ENCODE measurements around the gene MRPL28.
"Not testable (repeated sequence)": the region's sequence is repeated elsewhere in the genome, so short reads cannot be mapped to it uniquely, and the experiment has no call there.

Gene MRPL28

DNA sequence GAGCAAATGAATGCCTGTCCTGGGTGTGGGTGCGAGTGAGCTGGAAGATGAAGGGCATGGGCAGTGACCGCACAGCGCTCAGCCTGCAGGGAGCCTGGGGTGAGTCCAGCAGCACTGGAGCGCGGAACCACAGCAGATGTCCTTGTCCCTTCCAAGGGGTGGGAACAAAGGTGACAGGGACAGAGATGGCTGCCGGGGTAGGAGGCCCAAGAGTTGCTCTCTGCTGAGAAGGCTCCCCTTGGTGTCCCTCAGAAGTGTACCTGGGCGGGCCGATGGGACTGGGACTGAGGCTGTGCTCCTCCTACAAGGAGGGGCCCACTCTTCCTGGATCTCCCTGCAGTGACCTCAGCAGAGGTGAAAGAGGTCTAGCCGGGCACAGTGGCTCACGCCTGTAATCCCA is 19.0 kb upstream of the MRPL28 start:
- no peak for DNase-seq

DNA sequence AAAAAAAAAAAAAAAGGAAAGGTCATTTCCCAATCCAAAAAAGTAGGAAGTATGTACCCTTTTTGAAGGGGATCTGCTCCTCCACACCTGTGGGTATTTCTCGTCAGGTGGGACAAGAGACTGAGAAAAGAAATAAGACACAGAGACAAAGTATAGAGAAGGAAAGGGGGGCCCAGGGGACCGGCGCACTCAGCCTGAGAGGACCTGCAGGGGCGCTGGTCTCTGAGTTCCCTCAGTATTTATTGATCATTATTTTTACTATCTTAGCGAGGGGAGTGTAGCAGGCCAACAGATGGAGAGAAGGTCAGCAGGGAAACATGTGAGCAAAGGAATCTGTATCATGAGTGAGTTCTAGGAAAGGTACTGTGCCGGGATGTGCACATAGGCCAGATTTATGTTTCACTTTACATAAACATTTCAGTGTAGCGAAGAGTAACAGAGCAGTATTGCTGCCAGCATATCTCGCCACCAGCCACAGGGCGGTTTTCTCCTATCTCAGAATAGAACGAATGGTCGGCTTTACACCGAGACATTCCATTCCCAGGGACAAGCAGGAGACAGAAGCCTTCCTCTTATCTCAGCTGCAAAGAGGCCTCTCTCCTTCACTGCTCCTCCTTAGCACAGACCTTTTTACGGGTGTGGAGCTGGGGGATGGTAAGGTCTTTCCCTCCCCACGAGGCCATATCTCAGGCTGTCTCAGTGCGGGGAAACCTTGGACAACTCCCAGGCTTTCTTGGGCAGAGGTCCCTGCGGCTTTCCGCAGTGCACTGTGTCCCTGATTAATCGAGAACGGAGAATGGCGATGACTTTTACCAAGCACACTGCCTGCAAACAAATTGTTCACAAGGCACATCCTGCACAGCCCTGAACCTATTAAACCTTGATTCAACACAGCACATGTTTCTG is 17.7 kb upstream of the MRPL28 start:
- not testable (repeated sequence) for DNase-seq

DNA sequence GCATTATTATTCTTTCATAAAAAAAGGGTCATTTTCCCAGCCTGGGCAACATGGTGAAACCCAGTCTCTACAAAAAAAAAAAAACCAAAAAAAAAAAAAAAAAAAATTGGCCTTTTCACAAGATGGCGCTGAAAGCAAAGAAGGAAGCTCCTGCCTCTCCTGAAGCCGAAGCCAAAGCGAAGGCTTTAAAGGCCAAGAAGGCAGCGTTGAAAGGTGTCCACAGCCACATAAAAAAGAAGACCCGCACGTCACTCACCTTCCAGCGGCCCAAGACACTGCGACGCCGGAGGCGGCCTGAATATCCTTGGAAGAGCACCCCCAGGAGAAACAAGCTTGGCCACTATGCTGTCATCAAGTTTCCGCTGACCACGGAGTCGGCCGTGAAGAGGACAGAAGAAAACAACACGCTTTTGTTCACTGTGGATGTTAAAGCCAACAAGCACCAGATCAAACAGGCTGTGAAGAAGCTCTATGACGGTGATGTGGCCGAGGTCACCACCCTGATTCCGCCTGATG is 16.4 kb upstream of the MRPL28 start:
- DNase-seq, result no peak

DNA sequence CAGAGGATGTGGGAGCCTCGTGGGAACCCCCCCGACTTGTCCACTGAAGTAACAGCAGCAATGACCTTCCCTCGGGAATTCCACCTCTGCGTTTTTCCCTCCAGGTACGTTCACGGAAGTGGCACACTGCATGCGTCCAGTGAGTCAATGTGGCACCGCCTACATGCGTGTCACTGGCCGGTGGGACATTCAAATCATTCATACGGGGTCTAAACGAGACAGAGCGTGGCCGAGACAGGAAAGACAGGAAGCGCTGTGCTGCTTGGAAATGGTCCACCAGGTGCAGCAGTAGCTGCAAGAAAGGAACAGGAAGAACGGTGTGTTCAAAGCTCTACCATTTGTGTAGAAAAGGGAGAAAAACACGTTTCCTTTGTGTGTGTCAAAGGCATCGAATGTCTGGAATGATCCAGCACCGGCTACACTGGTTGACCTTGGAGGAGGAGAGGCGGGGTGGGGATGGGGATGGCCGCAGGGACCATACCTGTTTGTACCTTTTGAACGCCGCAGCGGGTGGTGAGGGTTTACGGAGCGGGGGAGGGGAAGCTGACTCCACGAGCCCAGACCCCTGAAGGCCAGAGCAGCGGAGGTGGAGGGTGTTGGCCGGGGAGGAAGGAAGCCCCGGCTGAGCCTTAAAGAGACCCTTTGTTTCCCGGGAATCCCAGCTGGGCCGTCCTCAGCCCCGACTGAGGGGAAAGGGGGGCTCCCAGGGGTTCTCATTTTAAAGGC is 13.2 kb upstream of the MRPL28 start:
- DNase-seq, result peak in 1 of 4 experiments; percentile 23

DNA sequence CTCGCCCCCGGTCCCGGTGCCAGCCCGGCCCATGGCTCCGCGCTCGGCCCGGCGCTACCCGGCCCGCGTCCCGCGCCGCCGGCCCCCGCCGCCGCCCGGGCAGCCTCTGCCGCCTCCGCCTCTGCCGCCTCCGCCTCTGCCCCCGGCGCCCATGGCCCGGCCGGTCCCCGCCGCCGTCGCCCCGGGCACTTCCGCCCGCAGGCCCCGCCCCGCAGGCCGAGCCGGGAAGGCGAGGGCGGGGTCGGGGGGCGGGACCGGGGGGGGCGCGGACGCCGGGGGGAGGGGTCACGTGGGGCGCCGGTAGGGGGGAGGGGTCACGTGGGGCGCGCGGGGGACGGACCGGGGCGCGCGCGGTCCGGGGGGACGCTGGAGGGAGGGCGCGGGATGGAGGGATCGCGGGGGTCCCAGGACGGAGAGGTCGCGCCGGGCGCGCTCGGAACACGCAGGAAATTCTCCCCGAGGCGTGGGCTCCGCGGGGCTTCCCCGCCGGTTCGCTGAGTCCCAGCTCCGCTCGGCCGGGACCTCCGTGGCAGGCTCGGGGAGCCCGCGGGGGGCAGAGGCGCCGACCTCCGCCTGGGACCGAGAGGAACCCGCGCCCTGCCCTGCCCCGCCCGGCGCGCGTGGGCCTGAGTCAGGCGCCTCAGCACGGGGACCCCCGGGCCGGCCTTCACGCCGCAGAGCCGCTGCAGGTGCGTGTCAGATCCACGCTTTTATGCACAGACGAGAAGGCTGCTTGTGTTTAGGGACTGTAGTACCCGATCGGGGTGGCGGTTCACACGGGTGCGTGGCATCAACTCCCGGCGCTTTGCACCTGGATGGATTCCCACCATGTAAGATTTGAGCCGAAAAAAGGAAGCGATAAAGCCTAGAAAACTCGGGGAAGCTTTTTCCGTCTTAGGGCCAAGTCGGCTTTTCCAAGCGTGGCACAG is 11.7 kb upstream of the MRPL28 start, which contains the start of gene PGAP6:
PGAP6 (minus strand) TSS at position 190 of the 929 bp plus-strand sequence; CDS start at position 33, 157 bp downstream.
- peak in 3 of 4 experiments; percentile 40 to 69 (median 45) for DNase-seq

DNA sequence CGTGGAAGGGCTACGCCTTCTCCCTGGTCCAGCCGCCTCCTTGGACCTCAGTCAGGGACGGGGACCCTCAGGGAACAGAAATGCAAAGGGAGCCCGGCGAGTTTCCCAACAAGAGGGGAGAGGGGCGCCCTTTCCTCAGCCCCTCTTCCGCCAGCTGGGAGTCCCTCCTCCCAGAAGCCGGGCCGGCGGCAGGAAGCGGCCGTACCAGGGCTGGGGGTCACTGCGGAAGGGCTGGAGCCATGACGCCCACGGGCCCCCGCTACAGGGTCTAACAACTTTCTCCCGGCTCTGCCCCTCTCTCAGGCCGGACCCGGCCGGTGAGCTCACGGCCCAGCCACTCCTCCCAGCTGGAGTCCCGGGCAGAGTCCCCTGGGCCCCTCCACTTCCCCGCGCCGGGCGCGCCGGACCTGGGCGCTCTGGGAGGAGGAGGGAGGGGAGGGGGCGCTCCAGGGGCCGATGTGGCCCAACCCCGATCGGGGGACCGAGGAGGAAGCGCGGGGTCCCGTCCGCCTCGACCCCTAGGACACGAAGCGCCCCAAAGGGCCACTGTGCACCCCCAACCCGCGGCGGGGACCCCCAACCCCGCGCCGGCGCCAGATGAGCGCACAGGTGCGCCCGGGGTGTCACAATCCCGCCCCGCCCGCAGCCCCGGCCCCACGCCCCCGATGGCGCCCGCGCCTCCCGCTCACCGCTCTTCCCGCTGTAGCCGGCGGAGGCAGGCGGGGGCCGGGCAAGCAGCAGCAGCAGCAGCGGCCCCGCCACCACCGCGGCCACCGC is 10.9 kb upstream of the MRPL28 start:
- DNase-seq, result no peak

DNA sequence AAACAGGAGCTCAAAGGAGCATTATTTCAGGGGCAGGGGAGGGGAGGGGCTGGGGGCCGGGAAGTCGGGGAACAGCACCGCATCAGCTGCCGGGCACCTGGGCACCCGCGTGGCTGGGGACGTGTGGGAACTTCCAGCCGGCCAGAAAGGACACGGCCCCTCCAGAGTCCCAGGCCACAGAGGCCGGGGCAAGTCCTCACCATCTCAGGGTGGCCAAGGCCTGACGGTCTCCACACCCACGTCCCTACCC is 10.3 kb upstream of the MRPL28 start:
- no peak for DNase-seq

DNA sequence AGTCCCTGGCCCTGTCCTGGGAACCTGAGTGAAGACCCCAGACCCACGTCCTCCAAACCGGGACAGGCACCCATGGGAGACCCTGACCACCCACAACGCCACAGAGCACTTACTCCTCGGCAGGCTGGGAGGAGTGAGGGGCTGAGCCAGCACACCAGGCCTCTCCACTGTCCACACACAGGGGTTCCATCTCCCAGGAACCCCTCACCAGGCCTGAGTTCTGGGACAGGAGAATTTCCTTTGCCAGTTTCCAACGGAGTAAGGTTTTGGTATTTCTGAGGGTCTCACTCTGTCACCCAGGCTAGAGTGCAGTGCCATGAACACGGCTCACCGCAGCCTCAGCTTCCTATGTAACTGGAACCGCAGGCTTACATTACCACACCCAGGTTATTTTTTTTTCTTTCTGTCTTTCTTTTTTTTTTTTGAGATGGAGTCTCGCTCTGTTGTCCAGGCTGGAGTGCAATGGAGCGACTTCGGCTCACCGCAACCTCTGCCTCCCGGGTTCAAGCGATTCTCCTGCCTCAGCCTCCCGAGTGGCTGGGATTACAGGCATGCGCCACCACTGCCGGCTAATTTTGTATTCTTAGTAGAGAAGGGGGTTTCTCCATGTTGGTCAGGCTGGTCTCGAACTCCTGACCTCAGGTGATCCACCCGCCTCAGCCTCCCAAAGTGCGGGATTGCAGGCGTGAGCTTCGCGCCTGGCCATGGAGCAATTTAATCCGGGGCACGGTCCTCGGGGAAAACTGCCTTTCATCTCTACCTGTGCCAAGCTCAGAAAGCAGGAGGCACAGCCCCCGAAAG is 9.8 kb upstream of the MRPL28 start:
- DNase-seq, result no peak

DNA sequence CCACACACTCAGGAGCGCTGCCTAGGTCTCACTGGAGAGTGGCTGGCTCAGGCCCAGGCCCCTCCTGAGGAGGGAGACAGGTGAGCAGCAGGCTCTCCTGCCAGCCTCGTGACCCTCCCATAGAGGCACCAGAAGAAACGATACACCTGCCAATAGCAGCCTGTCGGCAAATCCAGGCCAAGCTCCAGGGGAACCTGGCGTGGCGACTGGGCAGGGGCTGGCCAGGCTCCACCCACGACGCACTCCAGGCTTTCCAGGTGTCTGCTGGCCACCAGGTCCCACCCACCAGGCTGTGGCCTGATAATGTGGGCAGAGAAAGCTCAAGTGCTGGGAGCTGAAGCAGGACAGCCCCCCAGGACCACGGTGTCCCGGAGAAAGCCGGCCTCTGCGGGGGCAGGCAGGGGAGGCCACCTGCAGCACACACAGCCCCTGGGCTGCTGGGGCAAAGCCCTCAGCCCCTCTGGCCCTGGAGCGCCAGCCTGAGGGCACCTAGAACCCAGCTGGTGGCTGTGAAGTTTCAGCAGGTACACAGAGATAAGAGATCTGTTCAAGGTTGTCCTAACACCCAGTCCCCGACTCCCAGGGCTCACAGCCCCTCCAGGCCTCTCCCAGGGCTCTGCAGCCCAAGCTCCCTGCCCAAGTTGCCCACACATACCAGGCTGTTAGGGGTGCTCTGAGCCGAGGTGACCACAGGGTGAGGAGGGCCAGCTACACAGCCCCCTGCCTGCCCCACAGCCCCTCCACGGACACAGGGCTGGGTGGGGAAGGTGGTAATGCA is 9.0 kb upstream of the MRPL28 start:
- no peak for DNase-seq

DNA sequence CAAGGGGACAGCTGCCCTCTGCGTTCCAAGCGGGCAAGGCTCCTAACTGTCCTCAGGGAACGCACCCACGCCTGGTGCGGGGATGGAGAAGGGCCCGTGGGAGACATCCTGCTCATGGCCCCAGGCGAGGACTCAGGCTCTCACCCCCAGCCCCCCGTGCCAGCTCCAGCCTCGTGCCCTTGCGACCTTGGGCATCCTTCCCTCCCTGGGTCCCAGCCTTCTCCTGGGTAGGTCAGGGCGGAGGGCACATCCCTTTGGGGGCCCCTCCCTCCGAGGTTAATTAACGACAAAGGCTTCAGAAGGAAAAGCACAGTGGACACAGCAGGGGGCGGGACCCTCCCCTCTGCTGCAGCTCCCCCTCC is 8.5 kb upstream of the MRPL28 start:
- DNase-seq, result no peak

DNA sequence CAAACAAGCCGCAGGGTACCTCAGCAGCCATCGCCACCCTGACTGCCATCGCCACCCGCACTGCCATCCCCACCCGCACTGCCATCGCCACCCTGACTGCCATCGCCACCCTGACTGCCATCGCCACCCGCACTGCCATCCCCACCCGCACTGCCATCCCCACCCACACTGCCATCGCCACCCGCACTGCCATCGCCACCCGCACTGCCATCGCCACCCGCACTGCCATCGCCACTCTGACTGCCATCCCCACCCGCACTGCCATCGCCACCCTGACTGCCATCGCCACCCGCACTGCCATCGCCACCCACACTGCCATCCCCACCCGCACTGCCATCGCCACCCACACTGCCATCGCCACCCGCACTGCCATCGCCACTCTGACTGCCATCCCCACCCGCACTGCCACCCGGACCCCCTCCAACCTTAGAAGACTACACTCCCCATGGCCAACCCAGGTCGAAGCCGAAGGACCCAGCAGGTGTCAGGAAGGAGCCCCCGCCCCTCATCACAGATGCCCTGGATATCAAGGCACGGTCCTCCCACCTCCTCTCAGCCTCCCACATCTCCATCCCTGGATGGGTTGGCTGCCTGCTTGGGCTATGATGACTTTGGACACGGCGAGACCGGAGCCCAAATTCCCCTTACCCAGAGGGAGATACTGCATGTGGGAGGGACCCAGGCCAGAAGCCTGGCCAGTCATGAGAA is 7.9 kb upstream of the MRPL28 start:
- not testable (repeated sequence) for DNase-seq

DNA sequence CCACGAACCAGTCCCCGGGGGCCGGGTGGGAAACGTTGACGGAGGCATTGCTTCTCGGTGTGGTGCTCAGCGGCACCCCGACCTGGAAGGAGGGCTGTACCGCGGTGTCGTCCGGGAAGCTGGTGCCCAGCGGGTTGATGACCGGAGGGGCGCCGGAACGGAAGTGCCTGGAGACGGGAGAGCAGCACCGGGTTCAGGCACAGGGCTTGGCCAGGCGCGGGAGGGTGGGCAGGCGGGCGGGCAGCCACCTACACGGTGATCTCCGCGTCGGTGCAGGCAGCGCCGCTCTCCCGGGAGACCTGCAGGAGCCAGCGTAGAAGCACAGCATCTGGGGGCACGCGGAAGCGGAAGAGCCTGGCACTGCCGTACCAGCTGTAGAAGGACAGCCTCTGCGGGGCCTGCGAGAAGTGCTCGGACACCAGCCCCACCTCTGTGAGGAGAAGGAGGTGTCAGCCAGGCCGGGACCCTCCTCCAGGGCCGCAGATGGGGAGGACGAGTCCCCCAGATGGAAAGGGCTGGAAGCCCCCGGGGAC is 7.1 kb upstream of the MRPL28 start:
- DNase-seq, result no peak

DNA sequence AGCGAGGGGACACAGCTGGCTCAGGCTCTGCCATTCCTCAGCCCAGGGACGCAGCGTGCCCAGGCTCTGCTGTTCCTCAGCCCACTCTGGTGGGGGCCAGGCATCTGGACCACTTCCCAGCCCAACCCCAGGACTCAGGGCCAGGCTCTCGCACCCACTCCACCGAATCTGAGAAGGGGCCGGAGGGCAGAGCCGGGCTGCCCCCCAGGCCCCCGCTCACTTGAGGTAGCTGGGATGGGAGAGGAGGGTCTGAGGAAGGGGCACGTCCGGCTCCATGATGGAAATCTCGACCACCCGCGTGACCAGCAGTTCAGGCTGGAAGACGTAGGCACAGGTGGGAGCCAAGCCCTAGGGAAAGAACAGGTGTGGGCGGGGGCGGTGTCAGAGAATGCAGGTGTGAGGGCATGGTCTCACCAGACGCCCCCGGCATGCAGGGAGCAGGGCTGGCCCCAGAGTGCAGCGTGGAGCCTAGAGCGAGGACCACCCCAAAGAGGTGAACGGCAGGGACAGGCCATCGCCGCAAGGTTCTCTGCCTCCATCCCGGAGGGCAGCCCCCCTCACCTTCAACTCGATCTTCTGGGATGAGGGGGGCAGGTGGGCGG is 6.6 kb upstream of the MRPL28 start:
- DNase-seq, result no peak

DNA sequence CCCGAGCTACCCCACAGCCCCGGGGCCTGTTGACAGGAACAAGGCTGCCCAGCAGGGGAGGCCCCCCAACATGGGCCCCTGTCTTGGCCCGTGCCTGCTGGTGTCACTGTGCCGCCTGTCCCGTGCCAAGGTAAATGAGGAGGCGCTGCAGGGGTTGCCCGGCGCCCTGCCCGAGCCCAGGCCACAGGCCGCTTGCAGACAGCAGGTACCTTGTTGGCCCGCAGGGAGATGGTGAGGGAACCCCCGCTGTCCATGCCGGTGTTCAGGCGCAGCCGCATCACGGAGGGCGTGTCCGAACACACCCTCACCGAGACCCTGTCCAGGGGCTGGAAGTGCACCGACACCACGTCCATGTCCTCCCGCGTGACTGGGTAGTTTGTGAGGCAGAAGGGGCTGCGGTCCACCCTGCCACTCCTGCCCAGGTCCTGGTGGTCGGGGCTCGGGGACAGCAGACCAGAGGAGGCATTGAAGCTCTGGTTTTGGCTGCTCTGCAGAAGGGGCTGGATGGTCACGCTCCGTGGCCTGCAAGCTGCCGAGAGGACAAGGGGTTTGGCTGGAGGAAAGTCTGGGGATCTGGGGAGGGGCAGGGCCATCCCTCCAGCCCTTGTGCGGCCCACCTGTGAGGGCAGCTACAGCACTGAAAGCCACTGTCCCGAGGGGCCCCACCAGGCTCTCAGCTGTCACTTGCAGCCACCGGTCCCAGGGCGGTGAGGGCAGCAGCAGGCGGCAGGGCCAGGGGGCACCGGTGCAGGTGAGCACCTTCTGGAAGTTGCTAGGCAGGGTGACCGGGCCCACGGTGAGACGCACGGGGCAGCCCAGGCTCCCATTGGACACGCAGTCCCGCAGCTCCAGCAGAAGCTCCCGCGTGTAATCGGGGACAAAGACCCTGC is 5.8 kb upstream of the MRPL28 start:
- DNase-seq, result no peak

DNA sequence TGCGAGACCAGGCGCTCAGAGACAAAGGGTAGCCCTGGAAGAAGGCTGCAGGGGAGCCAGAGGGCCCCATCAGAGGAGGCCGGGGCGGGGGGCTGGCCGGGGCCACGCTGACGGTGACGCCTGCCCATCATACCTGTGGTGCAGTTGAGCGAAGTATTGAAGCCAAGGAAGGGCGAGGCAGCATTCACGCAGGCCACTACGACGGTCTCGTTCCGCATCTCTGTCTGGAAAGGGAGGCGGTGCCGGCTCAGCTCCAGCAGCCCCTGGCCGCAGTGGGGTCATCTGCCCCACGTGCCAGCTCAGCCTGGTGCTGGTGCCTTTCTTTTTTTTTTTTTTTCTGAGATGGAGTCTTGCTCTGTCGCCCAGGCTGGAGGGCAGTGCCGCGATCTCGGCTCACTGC is 4.9 kb upstream of the MRPL28 start:
- no peak for DNase-seq

DNA sequence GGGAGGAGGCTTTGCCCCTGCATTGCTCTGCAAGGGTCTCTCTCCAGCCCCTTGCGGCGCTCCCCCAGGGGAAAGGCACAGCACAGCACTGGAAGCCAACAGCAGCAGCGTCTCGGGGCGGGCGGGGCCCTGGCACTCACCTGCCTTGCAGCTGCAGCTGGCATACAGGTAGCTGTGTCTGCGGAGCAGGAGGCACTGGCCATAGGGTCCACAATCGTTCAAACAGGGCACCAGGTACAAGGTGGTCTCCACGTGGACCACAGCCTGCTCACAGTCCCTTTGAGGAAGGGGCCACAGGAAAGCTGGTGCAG is 4.2 kb upstream of the MRPL28 start:
- no peak for DNase-seq

DNA sequence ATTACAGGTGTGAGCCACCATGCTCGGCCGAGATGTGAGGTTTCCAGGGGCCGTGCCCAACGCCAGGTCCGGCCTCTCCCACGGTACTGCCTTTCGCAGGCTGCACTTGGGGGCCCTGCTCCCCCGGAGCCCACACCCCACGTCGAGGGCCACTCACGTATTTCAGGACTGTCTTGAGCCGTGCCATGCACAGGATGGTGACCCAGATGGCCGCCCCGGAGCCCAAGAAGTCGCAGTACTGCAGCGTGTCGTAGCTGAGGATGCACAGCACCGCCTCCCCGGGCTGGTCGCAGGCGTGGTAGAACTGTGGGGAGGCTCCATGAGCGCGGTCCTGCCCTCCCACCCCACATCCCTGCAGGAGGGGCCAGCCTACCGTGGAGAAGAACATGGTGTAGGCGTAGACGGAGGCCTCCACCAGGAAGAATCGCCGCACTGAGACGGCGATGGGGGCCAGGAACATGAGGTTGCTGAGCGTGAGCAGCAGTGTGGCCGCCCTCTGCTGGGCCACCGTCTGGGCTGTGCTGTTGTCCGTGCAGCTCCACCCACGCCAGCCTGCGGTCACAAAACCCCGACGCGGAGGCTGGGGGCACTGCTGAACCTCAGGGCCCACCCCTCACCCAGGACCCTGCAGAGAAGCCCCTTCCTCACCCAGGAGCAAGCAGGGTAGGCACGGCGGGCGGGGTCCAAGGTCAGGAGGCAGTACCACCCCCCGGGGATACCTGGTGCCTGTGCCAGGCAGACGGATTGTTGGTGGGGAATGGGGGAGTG is 3.7 kb upstream of the MRPL28 start:
- no peak for DNase-seq

All from activated naive CD4-positive, alpha-beta T cell (primary cell).